HG02623 (cell line): ENCODE results near the gene MYL5.
"Not testable (repeated sequence)": the region's sequence is repeated elsewhere in the genome, so short reads cannot be mapped to it uniquely, and the experiment has no call there.

Experiments used
- ATAC-seq: cut with Tn5 transposase; IDR thresholded peaks from one replicate; pipeline ENCODE4 v1.9.1; 2021; ENCODE audit warnings: moderate library complexity; ENCODE audit not compliant: unreplicated experiment

The MYL5 gene, protein sequence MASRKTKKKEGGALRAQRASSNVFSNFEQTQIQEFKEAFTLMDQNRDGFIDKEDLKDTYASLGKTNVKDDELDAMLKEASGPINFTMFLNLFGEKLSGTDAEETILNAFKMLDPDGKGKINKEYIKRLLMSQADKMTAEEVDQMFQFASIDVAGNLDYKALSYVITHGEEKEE

GRCh38 chr4:674172-675035 is at the start of gene MYL5, which contains the start of gene ATP5ME:
Gene MYL5, plus strand, starts transcription at chr4:674542. Its CDS starts 3,485 bp downstream, at chr4:678027.
Gene ATP5ME, minus strand, starts transcription at chr4:674276. Its CDS starts 29 bp downstream, at chr4:674247.
- peak; percentile 79 for ATAC-seq

- no peak for ATAC-seq
Observed at GRCh38 chr4:624705-625590, 49.4 kb upstream of the MYL5 start, which contains the start of gene PDE6B. Gene PDE6B, plus strand, starts transcription at chr4:625573. Its CDS starts 54 bp downstream, at chr4:625627.

DNA sequence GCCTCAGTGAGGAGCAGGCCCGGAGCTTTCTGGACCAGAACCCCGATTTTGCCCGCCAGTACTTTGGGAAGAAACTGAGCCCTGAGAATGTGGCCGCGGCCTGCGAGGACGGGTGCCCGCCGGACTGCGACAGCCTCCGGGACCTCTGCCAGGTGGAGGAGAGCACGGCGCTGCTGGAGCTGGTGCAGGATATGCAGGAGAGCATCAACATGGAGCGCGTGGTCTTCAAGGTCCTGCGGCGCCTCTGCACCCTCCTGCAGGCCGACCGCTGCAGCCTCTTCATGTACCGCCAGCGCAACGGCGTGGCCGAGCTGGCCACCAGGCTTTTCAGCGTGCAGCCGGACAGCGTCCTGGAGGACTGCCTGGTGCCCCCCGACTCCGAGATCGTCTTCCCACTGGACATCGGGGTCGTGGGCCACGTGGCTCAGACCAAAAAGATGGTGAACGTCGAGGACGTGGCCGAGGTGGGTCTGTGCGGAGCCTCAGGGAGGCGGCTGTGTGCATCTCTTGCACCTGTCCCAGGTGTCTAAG is 48.6 kb upstream of the MYL5 start:
- no peak for ATAC-seq

GRCh38 chr4:626201-627091 is 47.9 kb upstream of the MYL5 start:
- no peak for ATAC-seq

DNA sequence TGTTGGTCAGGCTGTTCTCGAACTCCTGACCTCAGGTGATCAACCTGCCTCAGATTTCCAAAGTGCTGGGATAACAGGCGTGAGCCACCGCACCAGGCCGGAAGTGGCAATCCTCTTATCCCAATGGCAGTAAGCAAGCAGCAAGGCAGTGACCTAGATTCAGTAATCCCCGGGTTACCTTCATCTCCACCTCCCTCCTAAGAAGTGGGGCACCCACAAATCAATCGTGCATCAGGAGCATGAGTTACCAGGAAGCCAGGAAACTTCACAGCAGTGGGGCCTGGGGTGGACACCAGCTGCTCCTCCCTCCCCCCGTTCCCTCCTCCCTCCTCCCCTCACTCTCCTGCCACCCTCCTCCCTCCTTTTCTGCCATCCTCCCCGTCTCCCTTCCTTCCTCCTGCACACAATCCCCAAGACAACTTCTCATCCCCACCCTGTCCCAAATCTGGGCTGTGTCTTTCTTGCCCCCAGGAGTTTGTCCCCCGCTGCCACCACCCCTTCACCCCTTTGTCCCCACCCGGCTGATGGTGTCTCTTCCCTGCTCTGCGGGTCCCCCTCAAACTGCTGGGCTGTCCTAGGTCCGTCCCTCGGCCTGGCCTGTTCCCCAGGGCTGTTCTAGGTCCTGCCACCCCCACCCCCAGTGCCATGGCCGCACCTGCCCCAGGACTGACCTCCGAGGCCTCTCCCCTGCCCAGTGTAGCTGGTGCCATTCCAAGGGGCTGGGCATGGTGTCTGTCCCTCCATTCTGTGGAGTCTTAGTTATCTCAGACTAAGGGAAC is 46.8 kb upstream of the MYL5 start:
- ATAC-seq = no peak

DNA sequence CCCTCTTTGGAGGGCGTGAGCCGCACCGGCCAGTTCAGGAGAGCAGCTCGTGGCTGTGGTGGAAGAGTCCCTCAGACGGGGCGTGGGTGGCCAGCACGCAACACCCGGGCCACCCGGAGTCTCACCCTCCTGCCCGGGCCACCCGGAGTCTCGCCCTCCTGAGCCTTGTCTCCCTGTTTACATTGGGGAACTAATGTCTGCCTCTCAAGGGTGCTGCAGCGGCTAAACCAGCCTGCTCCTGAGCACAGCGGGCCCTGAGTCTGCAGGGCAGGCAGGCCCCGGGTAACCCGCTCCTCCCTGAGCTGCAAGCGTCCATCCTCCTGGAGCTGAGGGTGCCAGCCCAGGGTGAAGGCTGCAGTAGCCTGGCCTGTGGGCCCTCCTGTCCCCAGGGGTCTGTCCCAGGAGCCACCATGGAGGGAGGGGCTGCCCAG is 46.0 kb upstream of the MYL5 start:
- no peak for ATAC-seq

- no peak for ATAC-seq
Observed at GRCh38 chr4:628821-629635, 45.3 kb upstream of the MYL5 start.

DNA sequence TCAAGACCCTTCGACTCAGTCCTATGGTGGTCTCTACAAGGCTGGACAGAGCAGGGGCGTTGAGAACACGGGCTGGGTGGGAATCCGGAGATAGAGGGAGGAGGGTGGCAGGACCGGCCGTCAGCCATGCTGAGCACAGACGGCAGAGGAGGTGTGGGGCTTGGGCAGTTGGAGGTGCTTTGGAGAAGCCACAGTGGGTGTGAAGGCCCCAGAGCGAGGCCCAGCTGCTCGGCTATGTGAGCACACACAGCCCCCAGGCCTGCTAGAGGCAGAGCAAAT is 44.8 kb upstream of the MYL5 start:
- ATAC-seq = no peak

GRCh38 chr4:629915-630641 is 44.3 kb upstream of the MYL5 start:
- ATAC-seq = no peak

- ATAC-seq = no peak
Observed at GRCh38 chr4:630656-631055, 43.7 kb upstream of the MYL5 start.

- ATAC-seq = no peak
Observed at GRCh38 chr4:632196-632790, 42.0 kb upstream of the MYL5 start.

- ATAC-seq = no peak
Observed at GRCh38 chr4:632926-633325, 41.4 kb upstream of the MYL5 start.

GRCh38 chr4:633406-633805 is 40.9 kb upstream of the MYL5 start:
- no peak for ATAC-seq

DNA sequence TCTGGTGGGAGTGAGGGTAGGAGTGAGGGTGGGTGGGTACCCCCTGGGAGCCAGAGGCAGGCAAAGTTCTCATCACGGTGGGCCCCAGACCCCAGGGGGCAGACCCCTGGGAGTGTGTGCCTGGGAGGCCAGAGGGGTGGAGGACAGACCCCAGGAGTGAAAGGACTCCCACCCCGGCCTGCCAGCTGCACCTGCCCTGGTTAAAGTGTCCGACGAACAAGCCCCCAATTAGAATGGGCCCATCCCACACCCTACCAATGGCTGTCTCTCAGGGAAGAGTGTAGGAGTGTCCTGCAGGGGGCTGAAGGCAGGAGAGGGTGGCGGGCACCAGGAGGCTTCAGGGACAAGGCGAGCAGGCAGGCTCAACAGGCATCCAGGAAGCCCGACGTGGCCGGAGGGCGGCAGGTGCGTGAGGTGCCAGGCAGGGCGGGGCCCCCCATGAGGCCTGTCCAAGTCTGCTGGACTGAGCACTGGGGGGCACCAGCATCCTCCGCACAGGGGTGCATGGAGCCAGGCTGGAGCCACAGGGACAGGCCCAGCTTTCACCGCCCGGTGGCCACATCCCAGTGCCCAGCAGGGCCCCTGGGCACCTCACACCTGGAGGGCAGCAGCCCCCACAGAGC is 40.3 kb upstream of the MYL5 start:
- ATAC-seq = no peak

DNA sequence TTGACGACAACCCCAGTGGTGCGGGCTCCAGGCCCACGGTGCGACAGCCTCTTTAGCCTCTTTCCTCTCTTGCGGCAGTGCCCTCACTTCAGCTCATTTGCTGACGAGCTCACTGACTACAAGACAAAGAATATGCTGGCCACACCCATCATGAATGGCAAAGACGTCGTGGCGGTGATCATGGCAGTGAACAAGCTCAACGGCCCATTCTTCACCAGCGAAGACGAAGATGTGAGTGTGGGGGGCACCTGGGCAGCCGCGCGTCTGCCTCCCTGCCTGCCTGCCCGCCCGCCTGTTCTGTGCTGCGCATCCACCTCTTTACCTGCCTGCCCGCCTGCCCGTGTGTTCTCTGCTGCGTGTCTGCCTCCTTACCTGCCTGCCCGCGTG is 39.8 kb upstream of the MYL5 start:
- no peak for ATAC-seq

DNA sequence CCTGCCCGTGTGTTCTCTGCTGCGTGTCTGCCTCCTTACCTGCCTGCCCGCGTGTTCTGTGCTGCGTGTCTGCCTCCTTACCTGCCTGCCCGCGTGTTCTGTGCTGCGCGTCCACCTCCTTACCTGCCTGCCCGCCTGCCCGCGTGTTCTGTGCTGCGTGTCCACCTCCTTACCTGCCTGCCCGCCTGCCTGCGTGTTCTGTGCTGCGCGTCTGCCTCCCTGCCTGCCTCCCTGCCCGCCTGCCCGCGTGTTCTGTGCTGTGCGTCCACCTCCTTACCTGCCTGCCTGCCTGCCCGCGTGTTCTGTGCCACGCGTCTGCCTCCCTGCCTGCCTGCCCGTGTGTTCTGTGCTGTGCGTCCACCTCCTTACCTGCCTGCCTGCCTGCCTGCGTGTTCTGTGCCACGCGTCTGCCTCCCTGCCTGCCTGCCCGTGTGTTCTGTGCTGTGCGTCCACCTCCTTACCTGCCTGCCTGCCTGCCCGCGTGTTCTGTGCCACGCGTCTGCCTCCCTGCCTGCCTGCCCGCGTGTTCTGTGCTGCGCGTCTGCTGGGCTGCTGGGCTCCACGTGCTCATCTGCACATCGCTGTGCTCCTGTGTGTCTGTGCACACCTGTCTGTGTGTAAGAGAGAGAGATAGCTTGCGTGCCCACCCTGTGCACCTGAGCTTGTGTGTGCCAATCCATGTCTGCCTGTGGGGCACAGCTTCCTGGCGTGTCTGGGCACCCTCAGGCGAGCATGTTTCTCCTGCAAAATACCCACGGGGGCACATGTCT is 39.1 kb upstream of the MYL5 start:
- not testable (repeated sequence) for ATAC-seq
